Breast epithelium (tissue), 4 donors: ENCODE measurements around the gene FUCA2. TPM values are rescaled to one million over a fixed set of nuclear protein-coding genes. Genes with fewer than 3 reads are reported as not detected.

ENCODE experiments used
- DNase-seq, 2 donors: peaks; one replicate each; pipeline ENCODE4 v3.0.0-alpha.2; 2019; ENCODE audit warnings: low spot score in 2 of 2
- H3K27ac ChIP-seq, 2 donors: fragments of 200-600 bp; sonication (generic) in 1 of 2; one replicate each; pipeline ENCODE4 v1.5.1; 2016 to 2019; ENCODE audit warnings: mild to moderate bottlenecking in 1 of 2
- H3K27me3 ChIP-seq, 2 donors: fragments of 200-600 bp; sonication (generic) in 1 of 2; one replicate each; pipeline versions ENCODE4 v1.5.1 to v1.6.0; 2017 to 2019; ENCODE audit warnings: control low read depth in 1 of 2, mild to moderate bottlenecking in 1 of 2
- H3K36me3 ChIP-seq: fragments of 200-600 bp; one replicate; pipeline ENCODE4 v1.5.1; 2019
- H3K4me1 ChIP-seq, 2 donors: fragments of 200-600 bp; sonication (generic); one replicate each; pipeline ENCODE4 v1.5.1; 2016 to 2019; ENCODE audit warnings: control low read depth in 1 of 2
- H3K4me3 ChIP-seq, 3 donors: fragments of 200-600 bp; sonication (generic); 1 replicate in 2 of 3; 2 replicates in 1 of 3; pipeline ENCODE4 v1.5.1; 2016 to 2019; ENCODE audit warnings: mild to moderate bottlenecking in 3 of 3, moderate library complexity in 2 of 3
- H3K9me3 ChIP-seq, 2 donors: fragments of 200-600 bp; sonication (generic) in 1 of 2; one replicate each; pipeline ENCODE4 v1.5.1; 2016 to 2019; ENCODE audit warnings: control low read depth in 1 of 2
- POLR2A ChIP-seq: fragments of 450-650 bp; IDR thresholded peaks from one replicate; pipeline ENCODE4 v1.6.1; 2016; ENCODE audit warnings: antibody characterized with exemption, mild to moderate bottlenecking, moderate library complexity
- POLR2AphosphoS5 ChIP-seq, 3 donors: sonication (generic); formaldehyde crosslinking; IDR thresholded peaks; one replicate each; pipeline ENCODE4 v1.6.1; 2017; ENCODE audit warnings: antibody characterized with exemption in 3 of 3
- intact Hi-C: fragments of 100-400 bp; cut with DNase I; formaldehyde crosslinking; loops from one replicate; pipeline ENCODE4 v1.15.1; 2023; ENCODE audit warnings: low total_unique reads
- total RNA-seq, 3 donors: library from RNA; depleted of rRNA; stranded (reverse); fragments of >200 nt; gene quantifications; one replicate each; pipeline ENCODE4 v1.1.0, GENCODE V29; 2016
- TF ChIP-seq, protein P1 (sequence below), 3 donors: fragments of 450-650 bp; IDR thresholded peaks; one replicate each; pipeline ENCODE4 v1.5.1; 2016 to 2017; ENCODE audit warnings: antibody characterized with exemption in 3 of 3, mild to moderate bottlenecking in 3 of 3, moderate library complexity in 3 of 3

FUCA2 gene
- total RNA-seq, 3 donors from 2014 or later: 21.3 to 48.2 (median 25.6) TPM

DNA sequence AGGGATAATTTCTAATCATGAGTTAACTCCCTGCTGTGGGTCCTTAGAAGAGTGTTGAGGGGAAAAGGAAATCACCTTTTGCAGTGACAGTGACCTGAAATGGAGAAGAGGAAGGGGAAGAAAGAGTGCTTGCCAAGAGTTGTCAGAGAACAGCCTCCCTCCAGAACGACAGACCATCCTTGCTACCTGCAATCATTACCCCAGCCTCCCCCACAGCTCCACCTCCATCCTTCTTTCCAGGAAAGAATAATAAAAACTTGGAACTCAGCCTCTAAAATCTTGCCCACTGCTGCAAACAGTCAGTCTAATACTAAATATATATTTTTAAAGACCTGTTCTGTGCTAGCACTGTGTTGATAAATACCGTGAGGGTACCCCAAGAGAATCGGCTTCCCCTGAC is 28.7 kb upstream of the FUCA2 start:
- intact Hi-C loops: no loop called here
- no peaks in the 10 kb centered on the region for H3K9me3 ChIP-seq
- no peaks in the 10 kb centered on the region for H3K36me3 ChIP-seq
- no peaks in the 10 kb centered on the region for H3K4me1 ChIP-seq
- no peak for DNase-seq
- no peak overlapping the region for H3K4me3 ChIP-seq
- TF ChIP-seq, protein P1, sequence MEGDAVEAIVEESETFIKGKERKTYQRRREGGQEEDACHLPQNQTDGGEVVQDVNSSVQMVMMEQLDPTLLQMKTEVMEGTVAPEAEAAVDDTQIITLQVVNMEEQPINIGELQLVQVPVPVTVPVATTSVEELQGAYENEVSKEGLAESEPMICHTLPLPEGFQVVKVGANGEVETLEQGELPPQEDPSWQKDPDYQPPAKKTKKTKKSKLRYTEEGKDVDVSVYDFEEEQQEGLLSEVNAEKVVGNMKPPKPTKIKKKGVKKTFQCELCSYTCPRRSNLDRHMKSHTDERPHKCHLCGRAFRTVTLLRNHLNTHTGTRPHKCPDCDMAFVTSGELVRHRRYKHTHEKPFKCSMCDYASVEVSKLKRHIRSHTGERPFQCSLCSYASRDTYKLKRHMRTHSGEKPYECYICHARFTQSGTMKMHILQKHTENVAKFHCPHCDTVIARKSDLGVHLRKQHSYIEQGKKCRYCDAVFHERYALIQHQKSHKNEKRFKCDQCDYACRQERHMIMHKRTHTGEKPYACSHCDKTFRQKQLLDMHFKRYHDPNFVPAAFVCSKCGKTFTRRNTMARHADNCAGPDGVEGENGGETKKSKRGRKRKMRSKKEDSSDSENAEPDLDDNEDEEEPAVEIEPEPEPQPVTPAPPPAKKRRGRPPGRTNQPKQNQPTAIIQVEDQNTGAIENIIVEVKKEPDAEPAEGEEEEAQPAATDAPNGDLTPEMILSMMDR (IDR thresholded peaks at IDR 0.05): no peak
- TF ChIP-seq POLR2AphosphoS5 (IDR thresholded peaks at IDR 0.05) (no peak), POLR2A (no peak)
- no peaks in the 10 kb centered on the region for H3K27me3 ChIP-seq
- H3K27ac ChIP-seq: no peak overlapping the region

DNA sequence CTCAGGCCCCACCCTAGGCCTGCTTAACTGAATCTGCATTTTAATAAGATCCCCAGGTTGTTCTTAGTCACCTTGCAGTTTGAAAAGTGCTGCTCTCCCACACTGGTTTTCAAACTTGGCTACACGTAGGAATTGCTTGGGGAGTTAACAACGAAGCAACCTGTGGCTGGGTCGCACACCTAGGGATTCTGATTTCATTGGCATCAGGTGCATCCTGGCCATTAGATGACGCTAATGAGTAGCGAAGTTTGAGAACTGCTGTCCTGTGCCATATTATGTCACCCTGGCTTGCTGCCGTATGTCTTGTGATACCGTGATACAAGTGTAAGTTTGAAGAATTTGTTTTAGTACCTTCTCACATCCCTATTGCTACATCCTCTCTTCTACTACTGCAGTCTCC is 28.2 kb upstream of the FUCA2 start:
- Histone ChIP-seq H3K36me3 (no peaks in the 10 kb centered on the region), H3K4me3 (no peak overlapping the region), H3K9me3 (no peaks in the 10 kb centered on the region), H3K27me3 (no peaks in the 10 kb centered on the region), H3K27ac (no peak overlapping the region), H3K4me1 (no peaks in the 10 kb centered on the region)
- intact Hi-C loops: no loop called here
- TF ChIP-seq POLR2AphosphoS5 (IDR thresholded peaks at IDR 0.05): no peak
- TF ChIP-seq POLR2A: no peak
- TF ChIP-seq, protein P1 (IDR thresholded peaks at IDR 0.05): no peak
- DNase-seq: no peak

DNA sequence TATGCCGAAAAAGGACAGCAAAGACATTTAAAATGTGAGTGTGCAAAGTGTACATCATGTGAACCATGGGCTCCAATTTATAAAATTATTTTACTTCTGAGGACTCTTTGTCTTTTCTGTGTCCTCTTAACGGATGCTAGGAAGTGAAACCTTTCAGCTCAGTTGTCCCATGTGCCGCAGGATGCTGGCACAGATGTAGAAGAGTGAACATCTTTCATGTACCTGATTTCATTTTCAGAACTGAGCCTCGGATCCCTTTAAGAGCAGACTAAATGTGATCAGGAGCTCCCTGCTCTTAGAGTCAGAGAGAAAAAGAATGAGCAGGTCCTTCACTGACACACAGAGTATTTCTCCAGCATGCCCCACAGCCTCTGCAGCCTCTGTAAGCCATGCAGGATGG is 27.6 kb upstream of the FUCA2 start:
- no peaks in the 10 kb centered on the region for H3K27me3 ChIP-seq

DNA sequence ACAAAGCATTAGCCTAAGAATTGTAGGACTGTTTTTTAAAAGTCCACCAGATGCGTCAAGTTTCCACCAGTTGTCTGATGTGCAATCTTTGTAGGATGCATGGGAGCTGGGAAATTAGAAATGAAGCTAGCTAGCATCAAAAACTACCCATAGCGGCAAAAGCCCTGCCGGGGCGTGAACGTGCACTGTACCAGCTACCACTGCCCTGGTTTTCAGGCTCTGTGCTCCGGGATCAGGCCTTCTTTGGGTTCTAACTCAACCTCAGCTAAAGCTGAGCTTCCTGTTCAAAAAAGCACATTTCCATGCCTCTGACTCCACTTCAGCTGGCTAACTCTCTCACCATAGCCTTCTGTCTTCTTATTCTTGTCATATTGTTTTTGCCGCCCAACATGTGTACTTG is 26.9 kb upstream of the FUCA2 start:
- H3K36me3 ChIP-seq: no peaks in the 10 kb centered on the region
- no peak overlapping the region for H3K4me3 ChIP-seq
- DNase-seq: no peak
- no peak overlapping the region for H3K27ac ChIP-seq
- no peak for TF ChIP-seq POLR2A
- TF ChIP-seq POLR2AphosphoS5 (IDR thresholded peaks at IDR 0.05): no peak
- TF ChIP-seq, protein P1 (IDR thresholded peaks at IDR 0.05): no peak
- H3K4me1 ChIP-seq: no peaks in the 10 kb centered on the region
- H3K9me3 ChIP-seq: no peaks in the 10 kb centered on the region
- intact Hi-C loops: no loop called here
- no peaks in the 10 kb centered on the region for H3K27me3 ChIP-seq

More for the DNA sequence above, 27.6 kb upstream of the FUCA2 start:
- no peak overlapping the region for H3K4me3 ChIP-seq
- H3K9me3 ChIP-seq: no peaks in the 10 kb centered on the region
- no peaks in the 10 kb centered on the region for H3K4me1 ChIP-seq
- H3K27ac ChIP-seq: no peak overlapping the region
- H3K36me3 ChIP-seq: no peaks in the 10 kb centered on the region
- intact Hi-C loops: no loop called here
- DNase-seq: no peak
- TF ChIP-seq, protein P1 (IDR thresholded peaks at IDR 0.05): no peak
- TF ChIP-seq POLR2A (no peak), POLR2AphosphoS5 (IDR thresholded peaks at IDR 0.05) (no peak)

DNA sequence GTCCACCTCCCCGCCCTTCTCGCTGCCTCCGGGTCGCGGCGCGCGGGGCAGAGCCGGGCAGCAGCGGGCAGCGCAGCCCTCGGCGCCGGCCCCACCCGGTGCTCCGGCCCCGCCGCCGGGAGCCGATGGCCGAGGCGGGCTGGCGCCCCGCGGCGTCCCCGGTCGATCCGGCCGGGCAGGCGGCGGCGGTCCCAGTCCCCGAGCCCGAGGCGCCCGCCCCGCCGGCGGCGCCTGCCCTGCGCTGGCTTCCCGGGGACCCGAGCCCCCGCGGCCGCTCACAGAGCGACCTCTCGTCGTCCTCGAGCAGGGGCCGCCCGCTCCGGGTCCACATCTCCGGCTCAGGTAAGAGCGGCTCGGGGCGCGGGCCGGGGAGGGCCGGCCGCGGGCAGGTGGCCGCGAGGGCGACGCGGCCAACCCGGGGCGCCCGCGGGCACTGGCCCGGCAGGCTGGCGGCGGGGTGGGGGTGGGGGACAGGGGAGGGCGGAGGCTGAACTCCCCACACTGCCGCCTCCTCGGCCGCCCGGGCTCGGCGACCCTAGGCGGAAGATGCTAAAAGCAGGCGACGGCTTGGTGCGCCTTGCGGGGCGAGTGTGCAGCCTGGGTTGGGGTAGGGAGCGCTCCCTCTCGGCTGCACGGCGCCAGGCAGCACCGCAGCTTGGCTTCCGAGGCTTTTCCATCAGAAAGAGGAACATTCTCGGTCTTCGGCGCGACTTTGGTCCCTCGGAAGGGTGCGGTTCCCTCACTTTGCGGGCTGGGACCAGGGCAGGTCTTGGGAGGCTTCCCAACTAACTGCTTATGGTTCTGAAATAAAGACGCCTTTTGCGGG is 25.6 kb upstream of the FUCA2 start:
- Histone ChIP-seq H3K4me1 (no peaks in the 10 kb centered on the region), H3K36me3 (no peaks in the 10 kb centered on the region), H3K4me3 (peak overlapping the region; percentile 53 to 83 (median 60)), H3K9me3 (no peaks in the 10 kb centered on the region), H3K27ac (peak overlapping the region; percentile 55 to 82), H3K27me3 (no peaks in the 10 kb centered on the region)
- intact Hi-C loops: no loop called here
- TF ChIP-seq POLR2AphosphoS5 (IDR thresholded peaks at IDR 0.05): no peak
- no peak for TF ChIP-seq POLR2A
- TF ChIP-seq, protein P1 (IDR thresholded peaks at IDR 0.05): peak in 1 of 3 donors; percentile 11
- peak in 1 of 2 donors; percentile 55 for DNase-seq
